DND-41 (cell line): Measurements from ENCODE around the gene DCHS1.

Experiments used
- ATAC-seq: fragments of 200-7000 bp; cut with Tn5 transposase; 3 replicates; pipeline ENCODE4 v1.9.1; 2021; ENCODE audit warnings: low read depth; ENCODE audit not compliant: insufficient read depth
- DNase-seq: peaks from one replicate; pipeline ENCODE4 v3.0.0-alpha.2; 2020
- H2AFZ ChIP-seq: 2 replicates; pipeline ENCODE4 v1.6.0; 2012; ENCODE audit warnings: low read depth, low read length
- H3K27ac ChIP-seq: 2 replicates; pipeline ENCODE4 v1.5.1; 2012; ENCODE audit warnings: low read length, inconsistent platforms
- H3K27me3 ChIP-seq: fragments of 200-600 bp; sonication (generic); 2 replicates; pipeline ENCODE4 v1.6.0; 2012; ENCODE audit warnings: low read length, mild to moderate bottlenecking, inconsistent platforms; ENCODE audit not compliant: insufficient read depth, poor library complexity
- H3K36me3 ChIP-seq: 2 replicates; pipeline ENCODE4 v1.5.1; 2012; ENCODE audit warnings: low read length, inconsistent platforms; ENCODE audit not compliant: insufficient read depth
- H3K4me1 ChIP-seq: 2 replicates; pipeline ENCODE4 v1.5.1; 2012; ENCODE audit warnings: mild to moderate bottlenecking, low read length; ENCODE audit not compliant: insufficient read depth
- H3K4me2 ChIP-seq: 2 replicates; pipeline ENCODE4 v1.6.0; 2012; ENCODE audit warnings: mild to moderate bottlenecking, moderate library complexity, low read length, inconsistent platforms; ENCODE audit not compliant: insufficient read depth
- H3K4me3 ChIP-seq, 2 experiments: fragments of 200-600 bp in 1 of 2; shearing (Covaris generic) in 1 of 2; 2 replicates each; pipeline ENCODE4 v1.5.1; 2012 to 2016; ENCODE audit warnings: inconsistent platforms in 2 of 2, low read length in 2 of 2, mild to moderate bottlenecking in 2 of 2, low read depth in 1 of 2, moderate library complexity in 1 of 2
- H3K79me2 ChIP-seq: 2 replicates; pipeline ENCODE4 v1.6.0; 2012; ENCODE audit warnings: low read length, inconsistent platforms; ENCODE audit not compliant: insufficient read depth
- H3K9ac ChIP-seq: 2 replicates; pipeline ENCODE4 v1.6.0; 2012; ENCODE audit warnings: low read depth, mild to moderate bottlenecking, inconsistent platforms, low read length, moderate library complexity
- H3K9me3 ChIP-seq: 2 replicates; pipeline ENCODE4 v1.5.1; 2012; ENCODE audit warnings: low read length, moderate library complexity, mild to moderate bottlenecking, inconsistent platforms; ENCODE audit not compliant: insufficient read depth, severe bottlenecking
- H4K20me1 ChIP-seq: 2 replicates; pipeline ENCODE4 v1.6.0; 2012; ENCODE audit warnings: low read length; ENCODE audit not compliant: insufficient read depth
- EZH2 ChIP-seq: IDR thresholded peaks from 3 replicates; pipeline ENCODE4 v1.6.1; 2012; ENCODE audit warnings: borderline replicate concordance, low read depth, mild to moderate bottlenecking, moderate library complexity, low read length, inconsistent platforms; ENCODE audit not compliant: severe bottlenecking
- TF ChIP-seq, protein P1 (sequence below): IDR thresholded peaks from 2 replicates; pipeline ENCODE4 v1.5.1; 2012; ENCODE audit warnings: borderline replicate concordance, low read length, moderate library complexity, mild to moderate bottlenecking; ENCODE audit not compliant: poor library complexity, severe bottlenecking; ENCODE audit errors: extremely low read depth

Gene DCHS1

DNA sequence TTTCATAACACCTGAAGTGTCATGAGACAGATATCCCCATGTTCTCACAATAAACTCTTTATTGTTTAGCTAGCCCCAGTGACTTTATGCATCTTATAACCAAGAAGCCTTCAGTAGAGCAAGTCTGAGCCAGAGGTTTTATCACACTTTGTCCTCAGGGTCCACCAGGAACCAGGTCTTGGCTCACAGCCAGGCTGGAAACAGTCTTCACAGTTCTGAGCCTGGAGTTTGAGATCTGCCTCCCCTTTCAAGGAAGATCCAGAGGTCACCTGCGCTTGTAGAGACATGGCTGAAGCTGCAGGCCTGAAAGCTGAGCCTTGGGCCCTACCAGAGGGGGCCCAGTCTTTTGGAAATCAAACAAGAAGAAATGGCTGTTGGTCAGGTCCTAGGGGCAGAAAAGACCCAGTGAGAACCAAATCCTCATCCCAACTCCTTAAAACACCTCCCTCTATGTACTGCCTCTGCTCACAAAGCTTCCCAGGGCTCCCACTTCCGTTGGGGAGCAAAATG, 55.7 kb downstream of the DCHS1 start:
- Histone ChIP-seq H2AFZ (no peak overlapping the region), H4K20me1 (peaks cover 36% of the 10 kb centered on the region; the same call in 1 of the 2 replicates), H3K4me1 (peaks cover 32% of the 10 kb centered on the region), H3K4me2 (no peak overlapping the region), H3K4me3 (no peak overlapping the region), H3K9ac (no peak overlapping the region), H3K36me3 (peaks cover 68% of the 10 kb centered on the region), H3K27me3 (no peaks in the 10 kb centered on the region), H3K27ac (no peak overlapping the region), H3K79me2 (peaks cover 68% of the 10 kb centered on the region), H3K9me3 (no peaks in the 10 kb centered on the region)
- DNase-seq (no peak), ATAC-seq (no peak)
- TF ChIP-seq EZH2, result no peak
- TF ChIP-seq, protein P1, sequence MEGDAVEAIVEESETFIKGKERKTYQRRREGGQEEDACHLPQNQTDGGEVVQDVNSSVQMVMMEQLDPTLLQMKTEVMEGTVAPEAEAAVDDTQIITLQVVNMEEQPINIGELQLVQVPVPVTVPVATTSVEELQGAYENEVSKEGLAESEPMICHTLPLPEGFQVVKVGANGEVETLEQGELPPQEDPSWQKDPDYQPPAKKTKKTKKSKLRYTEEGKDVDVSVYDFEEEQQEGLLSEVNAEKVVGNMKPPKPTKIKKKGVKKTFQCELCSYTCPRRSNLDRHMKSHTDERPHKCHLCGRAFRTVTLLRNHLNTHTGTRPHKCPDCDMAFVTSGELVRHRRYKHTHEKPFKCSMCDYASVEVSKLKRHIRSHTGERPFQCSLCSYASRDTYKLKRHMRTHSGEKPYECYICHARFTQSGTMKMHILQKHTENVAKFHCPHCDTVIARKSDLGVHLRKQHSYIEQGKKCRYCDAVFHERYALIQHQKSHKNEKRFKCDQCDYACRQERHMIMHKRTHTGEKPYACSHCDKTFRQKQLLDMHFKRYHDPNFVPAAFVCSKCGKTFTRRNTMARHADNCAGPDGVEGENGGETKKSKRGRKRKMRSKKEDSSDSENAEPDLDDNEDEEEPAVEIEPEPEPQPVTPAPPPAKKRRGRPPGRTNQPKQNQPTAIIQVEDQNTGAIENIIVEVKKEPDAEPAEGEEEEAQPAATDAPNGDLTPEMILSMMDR, result no peak

DNA sequence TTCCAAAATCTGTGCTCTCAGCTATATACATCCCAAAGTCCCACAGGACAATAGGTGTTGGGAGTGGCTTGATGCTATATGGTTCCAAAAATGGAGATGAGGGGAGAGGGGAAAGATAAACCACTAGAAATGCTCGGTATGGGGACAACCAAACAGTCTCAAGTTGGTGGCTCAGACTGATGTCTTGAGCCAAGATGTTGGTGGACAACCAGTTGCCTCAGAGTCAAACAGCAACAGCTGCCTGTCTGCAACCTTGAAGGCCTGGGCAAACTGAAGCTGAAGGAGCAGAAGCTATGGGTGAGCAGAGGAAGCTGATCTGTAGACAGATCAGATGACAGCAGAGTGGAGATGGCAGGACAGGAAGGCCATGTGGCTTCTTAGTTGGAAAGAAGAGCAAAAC, 56.2 kb downstream of the DCHS1 start:
- TF ChIP-seq, protein P1, result no peak
- no peak for TF ChIP-seq EZH2
- peaks cover 63% of the 10 kb centered on the region for H3K79me2 ChIP-seq
- H4K20me1 ChIP-seq, result peaks cover 36% of the 10 kb centered on the region; the same call in 1 of the 2 replicates
- no peak overlapping the region for H2AFZ ChIP-seq
- H3K9ac ChIP-seq, result no peak overlapping the region
- no peak overlapping the region for H3K27ac ChIP-seq
- H3K4me1 ChIP-seq, result peaks cover 27% of the 10 kb centered on the region
- H3K4me2 ChIP-seq, result no peak overlapping the region
- DNase-seq (no peak), ATAC-seq (no peak)
- H3K4me3 ChIP-seq, result no peak overlapping the region
- H3K27me3 ChIP-seq, result no peaks in the 10 kb centered on the region
- H3K36me3 ChIP-seq, result peaks cover 71% of the 10 kb centered on the region
- no peaks in the 10 kb centered on the region for H3K9me3 ChIP-seq

- ATAC-seq (no peak), DNase-seq (no peak)
- Histone ChIP-seq H3K4me2 (no peak overlapping the region), H3K9me3 (no peaks in the 10 kb centered on the region), H3K4me1 (peaks cover 26% of the 10 kb centered on the region), H2AFZ (no peak overlapping the region), H3K27ac (no peak overlapping the region), H3K4me3 (no peak overlapping the region), H3K27me3 (no peaks in the 10 kb centered on the region), H4K20me1 (peaks cover 36% of the 10 kb centered on the region; the same call in 1 of the 2 replicates), H3K79me2 (peaks cover 55% of the 10 kb centered on the region), H3K36me3 (peaks cover 78% of the 10 kb centered on the region), H3K9ac (no peak overlapping the region)
- TF ChIP-seq, protein P1, result no peak
- TF ChIP-seq EZH2, result no peak
Observed at GRCh38 chr11:6598555-6598954, 57.1 kb downstream of the DCHS1 start.
